ENCODE measurements around the gene MYH13.

DNA sequence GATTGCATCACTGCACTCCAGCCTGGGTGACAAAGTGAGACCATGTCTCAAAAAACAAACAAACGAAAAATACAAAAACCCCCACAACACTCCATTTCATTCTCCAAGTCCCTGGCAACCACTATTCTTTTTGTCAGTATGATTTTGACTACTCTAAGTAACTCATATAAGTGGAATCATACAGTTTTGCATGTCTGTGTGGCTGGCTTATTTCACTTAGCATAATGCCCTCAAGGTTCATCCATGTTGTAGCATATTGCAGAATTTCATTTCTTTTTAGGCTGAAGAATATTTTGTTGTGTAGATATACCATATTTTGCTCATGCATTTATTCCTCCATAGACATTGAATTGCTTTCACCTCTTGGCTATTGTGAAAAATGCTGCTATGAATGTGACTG is 92.7 kb downstream of the MYH13 start:
- TF ChIP-seq SP1 (IDR thresholded peaks at IDR 0.05): no peak
- TF ChIP-seq CTBP1 (IDR thresholded peaks at IDR 0.05; ENCODE audit: borderline replicate concordance): no peak
- TF ChIP-seq FOXM1 (IDR thresholded peaks at IDR 0.05; ENCODE audit: borderline replicate concordance): no peak
- no peak for TF ChIP-seq NFRKB (IDR thresholded peaks at IDR 0.05)
- no peak for TF ChIP-seq SUZ12 (IDR thresholded peaks at IDR 0.05)
- no peak for TF ChIP-seq HDGF (IDR thresholded peaks at IDR 0.05; ENCODE audit: borderline replicate concordance)
- TF ChIP-seq ZNF384 (IDR thresholded peaks at IDR 0.05): no peak
- TF ChIP-seq LEF1 (IDR thresholded peaks at IDR 0.05; ENCODE audit: borderline replicate concordance): no peak
- TF ChIP-seq, protein P1, sequence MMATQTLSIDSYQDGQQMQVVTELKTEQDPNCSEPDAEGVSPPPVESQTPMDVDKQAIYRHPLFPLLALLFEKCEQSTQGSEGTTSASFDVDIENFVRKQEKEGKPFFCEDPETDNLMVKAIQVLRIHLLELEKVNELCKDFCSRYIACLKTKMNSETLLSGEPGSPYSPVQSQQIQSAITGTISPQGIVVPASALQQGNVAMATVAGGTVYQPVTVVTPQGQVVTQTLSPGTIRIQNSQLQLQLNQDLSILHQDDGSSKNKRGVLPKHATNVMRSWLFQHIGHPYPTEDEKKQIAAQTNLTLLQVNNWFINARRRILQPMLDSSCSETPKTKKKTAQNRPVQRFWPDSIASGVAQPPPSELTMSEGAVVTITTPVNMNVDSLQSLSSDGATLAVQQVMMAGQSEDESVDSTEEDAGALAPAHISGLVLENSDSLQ (IDR thresholded peaks at IDR 0.05): no peak
- TF ChIP-seq ELF4 (IDR thresholded peaks at IDR 0.05): no peak
- TF ChIP-seq TARDBP (IDR thresholded peaks at IDR 0.05): no peak

All from HEK293T (cell line).